ENCODE results near the gene EIPR1.

The EIPR1 gene

GRCh38 chr2:3355951-3356569, 21.6 kb downstream of the EIPR1 start:
- DNase-seq: no peak

GRCh38 chr2:3354986-3355385, 22.6 kb downstream of the EIPR1 start:
- no peak for DNase-seq

- no peak for DNase-seq
These were observed 28.4 kb downstream of the EIPR1 start for GRCh38 chr2:3349211-3349693.

- DNase-seq: no peak
These were observed 28.9 kb downstream of the EIPR1 start for GRCh38 chr2:3348767-3349166.

DNA sequence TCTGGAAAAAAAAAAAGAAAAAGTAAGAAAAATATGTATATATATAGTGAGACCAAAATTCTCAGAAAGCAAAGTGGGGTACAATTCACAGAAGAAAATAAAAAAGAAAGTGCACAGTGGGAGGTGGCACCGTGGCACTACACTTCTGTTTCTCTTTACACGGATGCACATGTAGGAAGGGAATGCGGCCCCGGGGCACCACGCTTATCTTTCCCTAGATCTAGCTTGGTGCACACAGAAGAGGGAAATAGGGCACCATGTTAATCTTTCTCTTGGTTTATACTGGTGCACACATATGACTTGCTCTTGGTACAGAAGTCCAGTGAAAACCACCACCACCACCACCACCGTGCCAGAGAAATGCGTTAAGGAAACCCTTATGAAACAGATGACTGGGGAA, 32.0 kb downstream of the EIPR1 start:
- no peak for DNase-seq

- DNase-seq: no peak
These were observed 32.7 kb downstream of the EIPR1 start for GRCh38 chr2:3344897-3345296.

DNA sequence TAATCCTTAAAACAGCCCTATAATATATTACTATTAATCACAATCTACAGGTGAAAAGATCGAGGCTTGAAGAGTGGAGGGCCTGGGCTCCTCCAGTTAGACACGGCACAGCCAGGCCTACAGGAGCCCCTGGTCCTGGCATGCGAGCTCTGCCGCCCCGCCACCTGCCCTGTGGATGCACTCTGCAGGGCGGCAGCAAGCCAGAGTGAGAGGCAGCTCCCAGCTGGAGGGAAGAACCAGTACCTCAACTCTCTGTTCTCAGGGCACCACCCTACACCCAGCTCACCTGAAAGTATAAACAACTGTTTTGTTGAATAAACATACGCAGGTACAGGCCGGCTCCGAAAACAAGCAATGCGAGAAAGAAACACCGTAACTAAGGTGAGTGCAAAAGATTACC, 34.6 kb downstream of the EIPR1 start:
- no peak for DNase-seq

DNA sequence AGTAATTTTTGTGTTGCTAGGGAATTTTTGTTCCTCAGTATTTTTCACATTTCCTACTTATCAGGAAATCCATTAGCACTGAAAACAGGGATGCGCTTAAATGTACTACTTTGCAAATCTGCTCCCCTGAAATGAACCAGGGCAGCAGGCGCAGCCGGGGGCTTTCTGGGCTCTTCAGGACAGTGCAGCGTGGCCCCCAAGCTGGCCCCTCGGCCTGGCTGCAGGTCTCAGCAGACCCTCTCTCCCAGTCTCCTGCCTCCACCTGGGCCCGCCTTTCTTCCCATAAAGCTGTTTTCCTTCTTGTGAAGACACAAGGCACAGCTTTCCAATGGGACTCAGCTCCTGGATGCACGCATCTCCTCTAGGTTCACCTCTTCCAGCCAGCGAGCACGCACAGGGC, 35.3 kb downstream of the EIPR1 start:
- DNase-seq: no peak

GRCh38 chr2:3341336-3341735, 36.3 kb downstream of the EIPR1 start:
- DNase-seq: no peak

DNA sequence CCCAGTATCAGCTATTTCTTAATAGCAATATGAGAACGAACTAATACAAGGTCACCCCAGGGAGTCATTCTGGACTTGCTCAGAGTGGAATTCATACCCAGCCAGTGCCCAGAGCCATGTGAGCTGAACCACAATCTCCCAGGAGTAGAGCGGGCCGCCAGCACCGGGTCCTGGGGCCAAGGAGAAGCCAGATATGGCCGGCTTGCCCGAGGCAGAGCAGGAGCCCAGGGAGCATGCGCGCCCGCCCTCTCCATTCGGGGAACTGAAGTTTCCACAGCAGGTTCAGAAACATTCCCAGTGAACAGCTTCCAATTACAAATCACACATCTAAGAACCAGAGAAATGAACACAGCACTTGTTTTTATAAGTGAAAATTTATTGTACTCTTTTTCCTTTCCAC, 37.5 kb downstream of the EIPR1 start:
- no peak for DNase-seq

DNA sequence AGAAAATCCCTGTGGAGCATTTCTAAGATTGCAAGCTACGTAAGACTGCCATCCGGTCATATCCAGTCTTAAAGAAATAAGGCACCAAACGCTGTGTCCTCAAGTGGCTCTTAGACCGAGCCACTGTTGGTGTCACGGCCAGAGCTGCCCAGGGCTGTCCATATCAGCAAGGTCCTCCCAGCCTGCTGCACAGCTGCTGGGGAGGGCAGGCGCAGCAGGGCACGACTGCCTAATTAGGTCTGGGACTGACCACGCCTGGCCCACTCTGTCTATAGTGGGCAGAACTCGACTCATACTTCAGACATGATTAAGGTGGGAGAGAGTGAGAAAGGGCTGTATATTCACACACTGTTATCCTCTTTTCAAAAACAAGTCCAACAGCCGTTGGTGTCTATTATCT, 39.3 kb downstream of the EIPR1 start:
- DNase-seq: no peak

DNA sequence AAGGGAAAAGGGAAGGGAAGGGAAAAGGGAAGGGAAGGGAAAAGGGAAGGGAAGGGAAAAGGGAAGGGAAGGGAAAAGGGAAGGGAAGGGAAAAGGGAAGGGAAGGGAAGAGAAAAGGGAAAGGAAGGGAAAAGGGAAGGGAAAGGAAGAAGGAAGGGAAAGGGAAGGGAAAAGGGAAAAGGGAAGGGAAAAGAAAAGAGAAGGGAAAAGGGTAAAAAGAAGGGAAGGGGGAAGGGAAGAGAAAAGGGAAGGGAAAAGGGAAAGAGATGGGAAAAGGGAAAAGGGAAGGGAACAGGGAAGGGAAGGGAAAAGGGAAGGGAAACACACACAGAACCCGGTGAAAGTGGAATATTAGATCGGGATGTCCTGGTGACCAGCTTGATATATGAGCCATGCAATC, 40.8 kb downstream of the EIPR1 start:
- no peak for DNase-seq

DNA sequence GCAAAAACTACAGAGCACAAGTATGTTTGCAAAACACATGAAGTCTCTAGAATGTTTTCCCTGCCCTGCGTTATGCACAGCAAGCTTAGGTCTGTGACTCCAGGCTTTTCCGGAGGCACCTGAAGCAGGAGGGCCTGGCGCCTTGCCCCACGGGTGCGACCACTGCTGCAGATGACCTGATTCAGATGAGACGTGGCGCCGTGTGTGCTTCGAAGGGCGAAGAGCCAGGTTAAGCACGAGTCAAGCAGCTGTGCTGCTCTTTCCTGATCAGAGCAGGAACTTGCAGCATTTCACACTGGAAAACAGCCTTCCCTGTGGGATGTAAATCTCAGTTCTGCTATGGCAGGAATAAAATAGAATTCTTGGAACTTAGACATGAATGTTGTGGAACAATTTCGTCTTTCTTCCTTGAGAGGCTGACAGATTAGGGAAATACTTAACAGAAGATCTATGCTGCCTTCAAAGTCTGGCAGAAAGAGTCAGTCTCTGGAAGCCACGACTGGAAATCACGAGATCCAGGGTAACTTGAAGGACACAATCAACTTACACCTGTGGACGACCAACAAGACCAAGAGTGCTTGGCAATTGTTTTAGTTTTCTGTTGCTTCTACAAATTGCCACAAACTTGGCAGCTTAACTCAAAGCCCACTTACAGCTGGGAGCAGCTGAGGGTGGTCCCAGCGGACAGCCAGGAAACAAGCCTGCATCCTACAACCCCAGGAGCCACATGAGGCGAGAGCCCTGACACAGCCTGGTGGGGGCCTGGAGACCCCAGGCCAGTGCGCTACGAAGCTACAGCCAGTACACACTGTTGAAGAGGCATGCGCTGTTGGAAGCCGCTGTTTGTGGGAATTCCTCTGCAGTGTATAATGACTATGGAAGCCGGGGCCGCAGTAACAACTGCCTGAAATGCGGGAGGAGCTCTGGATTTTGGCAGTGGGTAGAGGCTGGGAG, 42.9 kb downstream of the EIPR1 start:
- DNase-seq: no peak

DNA sequence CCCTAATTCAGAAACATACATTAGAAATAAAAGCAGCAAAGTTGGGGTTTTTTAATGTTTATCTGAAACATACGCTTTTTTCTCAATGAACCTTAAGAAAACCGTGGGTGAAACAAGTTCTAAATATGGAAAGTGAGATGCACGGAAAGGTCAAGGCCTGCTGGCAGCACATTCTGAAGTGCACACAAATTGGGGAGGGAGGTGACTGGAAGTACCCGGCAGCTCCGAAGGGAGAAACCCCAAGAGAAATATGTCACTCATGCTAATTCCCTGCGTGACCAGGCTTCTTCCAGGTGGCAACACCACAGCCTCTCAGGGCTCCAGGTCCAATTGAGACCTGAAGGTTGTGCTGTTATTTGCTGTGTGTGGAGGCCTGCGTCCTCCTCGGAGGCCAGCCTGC, 45.5 kb downstream of the EIPR1 start:
- DNase-seq: no peak

DNA sequence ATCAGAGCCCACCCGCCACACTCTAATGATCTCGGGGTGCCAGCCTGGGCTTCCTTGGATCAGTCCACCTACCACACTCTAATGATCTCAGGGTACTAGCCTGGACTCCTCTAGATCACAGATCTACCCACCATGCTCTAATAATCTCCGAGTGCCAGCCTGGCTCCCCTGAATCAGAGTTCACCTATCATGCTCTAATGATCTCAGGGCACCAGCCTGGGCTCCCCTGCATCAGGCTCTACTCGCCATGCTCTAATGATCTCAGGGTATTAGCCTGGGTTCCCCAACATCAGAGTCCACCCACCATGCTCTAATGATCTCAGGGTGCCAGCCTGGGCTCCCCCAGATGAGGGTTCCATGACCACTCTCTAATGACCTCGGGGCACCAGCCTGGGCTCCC, 48.1 kb downstream of the EIPR1 start:
- DNase-seq: no peak

GRCh38 chr2:3326871-3327270, 50.7 kb downstream of the EIPR1 start:
- DNase-seq: no peak

- DNase-seq: no peak
These were observed 51.5 kb downstream of the EIPR1 start for GRCh38 chr2:3326182-3326537.

- DNase-seq: no peak
These were observed 52.0 kb downstream of the EIPR1 start for GRCh38 chr2:3325458-3326181.

- no peak for DNase-seq
These were observed 53.0 kb downstream of the EIPR1 start for GRCh38 chr2:3324404-3325281.

- no peak for DNase-seq
These were observed 53.6 kb downstream of the EIPR1 start for GRCh38 chr2:3324036-3324386.

GRCh38 chr2:3323360-3324035, 54.1 kb downstream of the EIPR1 start:
- no peak for DNase-seq

DNA sequence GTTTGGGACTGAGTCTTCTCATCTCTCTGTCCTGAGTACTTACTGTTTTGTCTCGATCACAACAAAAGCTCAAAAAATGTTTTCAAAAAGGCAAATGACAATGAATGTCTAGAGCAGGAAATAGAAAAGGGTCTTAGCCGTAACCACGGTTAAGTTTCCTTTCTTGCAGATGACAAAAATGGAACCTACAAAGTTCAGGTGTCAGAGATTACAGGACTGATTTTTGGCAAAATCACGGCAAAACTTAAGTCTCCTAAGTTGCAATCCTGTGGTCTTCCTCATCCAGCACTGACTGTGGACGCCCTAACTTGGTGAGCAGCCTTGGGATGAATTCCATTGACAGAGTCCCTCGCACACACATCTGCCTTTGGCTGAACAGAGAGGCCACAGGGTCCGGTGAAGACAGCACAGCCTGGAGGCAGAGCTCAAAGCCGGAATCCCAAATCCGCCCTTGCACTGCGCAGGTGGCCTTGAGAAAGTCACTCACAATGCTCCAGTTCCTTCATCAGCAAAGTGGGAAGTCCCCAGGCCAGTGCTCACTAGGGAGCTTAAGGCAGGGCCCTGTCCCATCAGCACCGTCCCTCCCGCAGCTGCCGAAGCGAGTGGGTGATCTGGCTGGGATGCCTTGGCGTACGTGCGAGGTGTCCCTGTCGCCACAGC, 55.2 kb downstream of the EIPR1 start:
- no peak for DNase-seq

Measured in stimulated activated CD4-positive, alpha-beta T cell treated with anti-CD3 and anti-CD28 coated beads, Interleukin-2, amount 100 ng/mL, for 24 hours (primary cell).